ENCODE measurements around the gene CNTNAP4. TPM values are rescaled to one million over a fixed set of nuclear protein-coding genes. Genes with fewer than 3 reads are reported as not detected.

Gene CNTNAP4
- total and polyA plus RNA-seq, 4 donors = 0.06 to 0.09 TPM; not detected in 2

GRCh38 chr16:76338472-76338871, 61.3 kb downstream of the CNTNAP4 start (continued):
- no peak for TF ChIP-seq REST (IDR thresholded peaks at IDR 0.05)
- TF ChIP-seq, protein P1, sequence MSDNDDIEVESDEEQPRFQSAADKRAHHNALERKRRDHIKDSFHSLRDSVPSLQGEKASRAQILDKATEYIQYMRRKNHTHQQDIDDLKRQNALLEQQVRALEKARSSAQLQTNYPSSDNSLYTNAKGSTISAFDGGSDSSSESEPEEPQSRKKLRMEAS (IDR thresholded peaks at IDR 0.05) = no peak

DNA sequence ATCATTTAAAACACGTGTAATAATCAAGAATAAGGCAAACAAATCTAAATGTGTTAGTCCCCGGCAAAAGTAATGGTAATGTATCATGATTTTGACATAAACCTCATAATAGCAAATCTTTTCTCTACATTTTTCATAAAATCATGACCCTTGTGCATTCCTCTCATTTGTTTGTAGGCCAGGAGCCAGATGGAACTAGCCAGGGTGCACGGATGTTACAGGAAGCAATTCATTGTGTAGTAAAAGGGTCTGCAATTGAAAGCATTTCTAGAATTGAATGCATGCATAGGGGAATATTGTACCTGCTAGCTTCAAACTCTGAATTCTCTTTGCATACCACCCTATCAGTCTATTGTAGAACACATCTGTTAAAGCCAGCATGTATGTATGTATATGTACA, 66.6 kb downstream of the CNTNAP4 start:
- no peak for DNase-seq (ENCODE audit: low spot score)
- H3K36me3 ChIP-seq (ENCODE audit: control insufficient read depth in 4 of 4, insufficient read depth in 3 of 4, low read depth in 1 of 4, low read length in 3 of 4) = no peaks in the 10 kb centered on the region
- no peaks in the 10 kb centered on the region for H3K9me3 ChIP-seq (ENCODE audit: control insufficient read depth in 4 of 4, low read length in 3 of 4)
- H3K4me1 ChIP-seq (ENCODE audit: control insufficient read depth in 4 of 4, insufficient read depth in 4 of 4, low read length in 3 of 4) = no peaks in the 10 kb centered on the region
- no peaks in the 10 kb centered on the region for H3K27me3 ChIP-seq (ENCODE audit: control insufficient read depth in 4 of 4, insufficient read depth in 4 of 4, low read length in 3 of 4)
- TF ChIP-seq ATF3 (IDR thresholded peaks at IDR 0.05) (no peak), FOXA1 (IDR thresholded peaks at IDR 0.05) (no peak), JUND (IDR thresholded peaks at IDR 0.05) (no peak), NR2F2 (IDR thresholded peaks at IDR 0.05) (no peak), HNF4G (IDR thresholded peaks at IDR 0.05) (no peak), GABPA (IDR thresholded peaks at IDR 0.05 in 1 of 2, conservative IDR thresholded peaks at IDR 0.05 in 1 of 2) (no peak), SP1 (IDR thresholded peaks at IDR 0.05) (no peak), RXRA (IDR thresholded peaks at IDR 0.05) (no peak), HNF4A (conservative IDR thresholded peaks at IDR 0.05) (no peak), RAD21 (IDR thresholded peaks at IDR 0.05) (no peak), EGR1 (IDR thresholded peaks at IDR 0.05; ENCODE audit: low read depth in 2 of 2) (no peak), YY1 (IDR thresholded peaks at IDR 0.05) (no peak), TAF1 (conservative IDR thresholded peaks at IDR 0.05) (no peak), FOXA2 (IDR thresholded peaks at IDR 0.05) (no peak), REST (IDR thresholded peaks at IDR 0.05) (no peak)
- TF ChIP-seq, protein P1 (IDR thresholded peaks at IDR 0.05) = no peak
- TF ChIP-seq, protein P2, sequence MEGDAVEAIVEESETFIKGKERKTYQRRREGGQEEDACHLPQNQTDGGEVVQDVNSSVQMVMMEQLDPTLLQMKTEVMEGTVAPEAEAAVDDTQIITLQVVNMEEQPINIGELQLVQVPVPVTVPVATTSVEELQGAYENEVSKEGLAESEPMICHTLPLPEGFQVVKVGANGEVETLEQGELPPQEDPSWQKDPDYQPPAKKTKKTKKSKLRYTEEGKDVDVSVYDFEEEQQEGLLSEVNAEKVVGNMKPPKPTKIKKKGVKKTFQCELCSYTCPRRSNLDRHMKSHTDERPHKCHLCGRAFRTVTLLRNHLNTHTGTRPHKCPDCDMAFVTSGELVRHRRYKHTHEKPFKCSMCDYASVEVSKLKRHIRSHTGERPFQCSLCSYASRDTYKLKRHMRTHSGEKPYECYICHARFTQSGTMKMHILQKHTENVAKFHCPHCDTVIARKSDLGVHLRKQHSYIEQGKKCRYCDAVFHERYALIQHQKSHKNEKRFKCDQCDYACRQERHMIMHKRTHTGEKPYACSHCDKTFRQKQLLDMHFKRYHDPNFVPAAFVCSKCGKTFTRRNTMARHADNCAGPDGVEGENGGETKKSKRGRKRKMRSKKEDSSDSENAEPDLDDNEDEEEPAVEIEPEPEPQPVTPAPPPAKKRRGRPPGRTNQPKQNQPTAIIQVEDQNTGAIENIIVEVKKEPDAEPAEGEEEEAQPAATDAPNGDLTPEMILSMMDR (IDR thresholded peaks at IDR 0.05; ENCODE audit: low read depth, low read length, missing input control) = no peak
- TF ChIP-seq, protein P3, sequence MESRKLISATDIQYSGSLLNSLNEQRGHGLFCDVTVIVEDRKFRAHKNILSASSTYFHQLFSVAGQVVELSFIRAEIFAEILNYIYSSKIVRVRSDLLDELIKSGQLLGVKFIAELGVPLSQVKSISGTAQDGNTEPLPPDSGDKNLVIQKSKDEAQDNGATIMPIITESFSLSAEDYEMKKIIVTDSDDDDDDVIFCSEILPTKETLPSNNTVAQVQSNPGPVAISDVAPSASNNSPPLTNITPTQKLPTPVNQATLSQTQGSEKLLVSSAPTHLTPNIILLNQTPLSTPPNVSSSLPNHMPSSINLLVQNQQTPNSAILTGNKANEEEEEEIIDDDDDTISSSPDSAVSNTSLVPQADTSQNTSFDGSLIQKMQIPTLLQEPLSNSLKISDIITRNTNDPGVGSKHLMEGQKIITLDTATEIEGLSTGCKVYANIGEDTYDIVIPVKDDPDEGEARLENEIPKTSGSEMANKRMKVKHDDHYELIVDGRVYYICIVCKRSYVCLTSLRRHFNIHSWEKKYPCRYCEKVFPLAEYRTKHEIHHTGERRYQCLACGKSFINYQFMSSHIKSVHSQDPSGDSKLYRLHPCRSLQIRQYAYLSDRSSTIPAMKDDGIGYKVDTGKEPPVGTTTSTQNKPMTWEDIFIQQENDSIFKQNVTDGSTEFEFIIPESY (IDR thresholded peaks at IDR 0.05) = no peak
- H3K27ac ChIP-seq (ENCODE audit: low read depth in 1 of 2, low read length in 2 of 2) = no peak overlapping the region
- no peak overlapping the region for H3K4me3 ChIP-seq (ENCODE audit: low read depth in 1 of 3, low read length in 3 of 3)
- 63% methylated on average over 3 of the region's 3 CpGs for WGBS
- no peak overlapping the region for H3K9ac ChIP-seq (ENCODE audit: low read depth in 1 of 2, low read length in 2 of 2)

Measured in liver (tissue), 9 donors.